BLaER1 treated with 17β-estradiol and CSF1 and Interleukin-3, amounts not matched to agents 10 nM and 100 nM (cell line): ENCODE data around the gene KCNAB1.

ENCODE experiments used
- H3K27ac ChIP-seq, 11 experiments: shearing (Covaris generic); formaldehyde crosslinking; 2 replicates each; pipeline ENCODE4 v1.8.1; 2022
- H3K27me3 ChIP-seq, 11 experiments: shearing (Covaris generic); formaldehyde crosslinking; 2 replicates each; pipeline ENCODE4 v1.8.1; 2022
- H3K36me3 ChIP-seq, 11 experiments: shearing (Covaris generic); formaldehyde crosslinking; 2 replicates each; pipeline ENCODE4 v1.8.1; 2022
- H3K4me1 ChIP-seq, 10 experiments: shearing (Covaris generic); formaldehyde crosslinking; 2 replicates each; pipeline ENCODE4 v1.8.1; 2022
- H3K4me2 ChIP-seq, 11 experiments: shearing (Covaris generic); formaldehyde crosslinking; 2 replicates each; pipeline ENCODE4 v1.8.1; 2022
- H3K4me3 ChIP-seq, 10 experiments: shearing (Covaris generic); formaldehyde crosslinking; 2 replicates each; pipeline ENCODE4 v1.8.1; 2022
- H3K9ac ChIP-seq, 11 experiments: shearing (Covaris generic); formaldehyde crosslinking; 2 replicates each; pipeline ENCODE4 v1.8.1; 2022
- H3K9me3 ChIP-seq, 11 experiments: shearing (Covaris generic); formaldehyde crosslinking; replicated peaks in 1 of 11; 2 replicates each; pipeline ENCODE4 v1.8.1; 2022
- H4K20me1 ChIP-seq, 11 experiments: shearing (Covaris generic); formaldehyde crosslinking; 2 replicates each; pipeline ENCODE4 v1.8.1; 2022
- Cebpa-rat ChIP-seq, 11 experiments: shearing (Covaris generic); IDR thresholded peaks; 2 replicates each; pipeline ENCODE4 v1.8.1; 2022

The KCNAB1 gene

DNA sequence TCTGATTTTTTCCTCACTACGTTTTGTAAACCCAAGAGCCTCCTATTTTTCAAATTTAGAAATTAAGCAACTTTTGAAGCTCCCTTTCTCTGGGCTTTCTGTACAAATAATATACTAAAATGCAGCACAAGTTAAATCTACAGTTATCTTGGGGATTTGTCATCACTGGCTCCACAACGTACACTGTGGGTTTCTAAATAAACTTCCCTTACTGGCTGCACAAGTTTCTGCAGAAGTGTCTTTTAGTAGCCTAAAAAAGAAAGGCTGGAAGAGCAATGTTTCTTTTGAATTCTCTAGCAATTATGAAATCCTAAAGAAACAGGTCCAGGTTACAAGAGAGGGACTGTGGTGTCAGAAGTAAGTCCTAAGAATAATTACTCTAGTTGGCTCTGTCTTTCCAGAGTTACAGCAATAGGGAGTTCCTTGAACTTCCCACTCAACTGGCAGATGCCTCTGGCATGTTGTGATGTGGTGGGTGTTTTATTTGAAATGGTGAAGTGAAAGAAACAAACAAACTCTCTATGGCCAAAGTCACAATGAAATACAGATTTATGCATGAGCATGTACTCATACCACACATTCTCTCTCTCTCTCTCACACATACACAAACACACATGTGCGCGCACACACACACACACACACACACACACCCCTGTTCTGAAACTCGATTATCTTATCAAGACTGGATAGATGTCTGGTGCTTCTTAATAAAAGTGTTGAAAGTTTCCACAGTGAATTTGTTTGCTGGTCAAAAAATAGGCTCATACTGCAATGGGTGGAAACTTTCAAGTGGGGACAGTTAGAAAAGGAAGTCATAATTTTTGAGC lies 236.4 kb downstream of the KCNAB1 start:
- H3K4me2 ChIP-seq = peak overlapping the region in 1 of 11 experiments; percentile 14; a peak in 1 of 22 replicates
- H3K27ac ChIP-seq = no peak overlapping the region
- H4K20me1 ChIP-seq = no peaks in the 10 kb centered on the region
- no peak overlapping the region for H3K9ac ChIP-seq
- peaks cover 0 to 15% (median 9%) of the 10 kb centered on the region in 10 experiments; a peak in 15 of 20 replicates for H3K4me1 ChIP-seq
- no peaks in the 10 kb centered on the region for H3K9me3 ChIP-seq
- no peak for TF ChIP-seq Cebpa-rat (IDR thresholded peaks at IDR 0.05)
- no peaks in the 10 kb centered on the region for H3K36me3 ChIP-seq
- H3K27me3 ChIP-seq = no peaks in the 10 kb centered on the region
- H3K4me3 ChIP-seq = no peak overlapping the region

GRCh38 chr3:156358232-156358631 lies 237.9 kb downstream of the KCNAB1 start:
- peaks cover 0 to 14% (median 9%) of the 10 kb centered on the region in 10 experiments; a peak in 15 of 20 replicates for H3K4me1 ChIP-seq
- no peaks in the 10 kb centered on the region for H3K27me3 ChIP-seq

GRCh38 chr3:156359368-156359767 lies 239.0 kb downstream of the KCNAB1 start:
- no peak overlapping the region for H3K4me3 ChIP-seq
- no peaks in the 10 kb centered on the region for H3K36me3 ChIP-seq
- H3K27ac ChIP-seq = no peak overlapping the region
- H3K4me1 ChIP-seq = peaks cover 0 to 11% (median 9%) of the 10 kb centered on the region in 10 experiments; a peak in 15 of 20 replicates
- no peaks in the 10 kb centered on the region for H3K9me3 ChIP-seq
- no peak overlapping the region for H3K9ac ChIP-seq
- no peaks in the 10 kb centered on the region for H4K20me1 ChIP-seq
- H3K4me2 ChIP-seq = no peak overlapping the region
- TF ChIP-seq Cebpa-rat (IDR thresholded peaks at IDR 0.05) = no peak
- H3K27me3 ChIP-seq = no peaks in the 10 kb centered on the region

More at GRCh38 chr3:156358232-156358631, 237.9 kb downstream of the KCNAB1 start:
- Histone ChIP-seq H3K4me3 (no peak overlapping the region), H3K27ac (no peak overlapping the region), H3K4me2 (no peak overlapping the region), H3K36me3 (no peaks in the 10 kb centered on the region), H3K9me3 (no peaks in the 10 kb centered on the region), H4K20me1 (no peaks in the 10 kb centered on the region), H3K9ac (no peak overlapping the region)
- no peak for TF ChIP-seq Cebpa-rat (IDR thresholded peaks at IDR 0.05)

DNA sequence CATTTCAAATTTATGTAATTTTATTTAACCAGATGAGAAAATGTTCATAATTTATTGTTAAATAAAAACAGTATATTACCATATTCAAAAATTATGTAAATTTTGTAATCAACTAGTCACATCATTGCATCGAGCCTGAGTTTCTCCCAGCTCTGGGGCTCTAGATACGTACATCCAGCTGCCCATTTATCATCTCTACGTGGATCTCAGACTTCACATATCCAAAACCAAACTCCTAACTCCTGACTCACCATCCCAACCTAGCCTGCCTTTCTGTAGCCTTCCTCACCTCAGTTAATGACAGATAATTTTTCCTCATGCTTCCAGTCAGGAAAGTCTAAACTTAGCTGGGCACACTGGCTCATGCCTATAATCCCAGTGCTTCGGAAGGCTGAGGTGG lies 239.7 kb downstream of the KCNAB1 start:
- H3K9ac ChIP-seq = no peak overlapping the region
- H3K27ac ChIP-seq = no peak overlapping the region
- no peaks in the 10 kb centered on the region for H3K9me3 ChIP-seq
- no peak for TF ChIP-seq Cebpa-rat (IDR thresholded peaks at IDR 0.05)
- H3K4me3 ChIP-seq = no peak overlapping the region
- H3K36me3 ChIP-seq = no peaks in the 10 kb centered on the region
- no peaks in the 10 kb centered on the region for H3K27me3 ChIP-seq
- no peaks in the 10 kb centered on the region for H4K20me1 ChIP-seq
- H3K4me2 ChIP-seq = peak overlapping the region in 4 of 11 experiments; percentile 41 to 60 (median 42); a peak in 8 of 22 replicates
- peaks cover 0 to 11% (median 9%) of the 10 kb centered on the region in 10 experiments; a peak in 15 of 20 replicates for H3K4me1 ChIP-seq

GRCh38 chr3:156360963-156361362 lies 240.6 kb downstream of the KCNAB1 start:
- no peaks in the 10 kb centered on the region for H3K36me3 ChIP-seq
- H3K27ac ChIP-seq = no peak overlapping the region
- H3K9ac ChIP-seq = no peak overlapping the region
- no peaks in the 10 kb centered on the region for H3K9me3 ChIP-seq
- H3K4me2 ChIP-seq = peak overlapping the region in 7 of 11 experiments; percentile 19 to 60 (median 41); a peak in 13 of 22 replicates
- H4K20me1 ChIP-seq = no peaks in the 10 kb centered on the region
- TF ChIP-seq Cebpa-rat (IDR thresholded peaks at IDR 0.05) = no peak
- no peak overlapping the region for H3K4me3 ChIP-seq
- peaks cover 0 to 11% (median 9%) of the 10 kb centered on the region in 10 experiments; a peak in 15 of 20 replicates for H3K4me1 ChIP-seq
- H3K27me3 ChIP-seq = no peaks in the 10 kb centered on the region

DNA sequence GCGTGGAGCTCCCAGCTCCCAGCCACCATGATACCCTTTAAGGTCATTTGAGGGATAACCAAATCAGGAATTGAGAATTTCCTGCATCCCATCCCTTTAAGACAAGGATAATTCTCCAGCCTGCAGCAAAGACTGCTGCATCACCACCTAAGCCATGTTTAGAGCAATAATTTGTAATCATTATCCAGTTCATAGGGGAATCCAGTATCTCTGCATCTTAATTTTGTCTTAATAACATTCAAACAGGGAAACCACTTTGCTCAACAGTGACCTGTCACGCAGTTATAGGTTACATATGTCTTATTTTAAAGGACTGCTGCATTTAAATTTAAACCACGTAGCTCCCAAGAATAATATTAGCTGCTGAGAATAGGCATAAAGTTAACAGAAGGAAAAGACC lies 246.2 kb downstream of the KCNAB1 start:
- Histone ChIP-seq H3K4me3 (no peak overlapping the region), H3K4me1 (peaks cover 0 to 11% (median 0%) of the 10 kb centered on the region in 10 experiments; a peak in 4 of 20 replicates), H3K9me3 (no peaks in the 10 kb centered on the region), H3K27me3 (no peaks in the 10 kb centered on the region), H3K4me2 (no peak overlapping the region), H3K9ac (no peak overlapping the region), H3K27ac (no peak overlapping the region), H3K36me3 (no peaks in the 10 kb centered on the region), H4K20me1 (no peaks in the 10 kb centered on the region)
- no peak for TF ChIP-seq Cebpa-rat (IDR thresholded peaks at IDR 0.05)

DNA sequence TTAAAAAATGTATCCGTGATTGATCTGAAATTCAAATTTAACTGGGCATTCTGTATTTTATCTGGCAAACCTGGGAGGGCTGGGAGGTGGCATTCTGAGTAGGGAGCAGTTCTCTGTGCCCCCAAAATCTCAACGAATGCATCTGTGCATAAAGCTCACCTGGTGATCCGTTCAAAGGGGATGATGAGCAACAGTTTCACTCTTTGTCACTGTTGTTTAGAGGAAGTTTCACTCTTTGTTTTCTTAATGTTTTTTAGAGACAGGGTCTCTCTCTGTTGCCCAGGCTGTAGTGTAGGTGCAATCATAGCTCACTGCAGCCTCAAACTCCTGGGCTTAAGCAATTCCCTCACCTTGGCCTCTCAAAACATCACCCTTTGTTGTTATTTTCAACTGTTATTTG lies 247.8 kb downstream of the KCNAB1 start:
- Histone ChIP-seq H3K4me1 (peaks cover 0 to 15% (median 0%) of the 10 kb centered on the region in 10 experiments; a peak in 4 of 20 replicates), H3K4me2 (no peak overlapping the region), H3K9ac (no peak overlapping the region), H3K4me3 (no peak overlapping the region), H3K27ac (no peak overlapping the region), H4K20me1 (no peaks in the 10 kb centered on the region), H3K36me3 (no peaks in the 10 kb centered on the region), H3K9me3 (no peaks in the 10 kb centered on the region), H3K27me3 (no peaks in the 10 kb centered on the region)
- no peak for TF ChIP-seq Cebpa-rat (IDR thresholded peaks at IDR 0.05)

DNA sequence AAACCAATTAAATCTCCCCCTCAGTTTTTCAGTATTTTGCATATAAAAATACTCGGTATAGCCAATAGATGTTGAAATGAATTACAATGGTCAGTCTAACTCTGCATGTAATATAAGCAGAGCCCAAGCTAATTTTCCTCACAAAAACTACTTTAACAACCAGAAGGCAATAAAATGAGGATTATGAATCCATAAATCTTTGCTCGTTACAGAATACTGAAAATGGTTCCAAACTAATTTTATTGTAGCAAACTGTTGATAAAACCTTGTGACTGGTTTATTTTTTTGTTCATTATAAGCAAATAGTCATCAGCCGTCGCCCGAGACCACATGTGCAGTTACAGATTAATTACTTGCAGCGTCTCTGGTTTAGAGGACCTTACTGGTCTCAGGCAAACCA lies 251.3 kb downstream of the KCNAB1 start:
- no peak overlapping the region for H3K9ac ChIP-seq
- no peaks in the 10 kb centered on the region for H3K36me3 ChIP-seq
- no peaks in the 10 kb centered on the region for H3K9me3 ChIP-seq
- H3K27me3 ChIP-seq = no peaks in the 10 kb centered on the region
- H3K4me1 ChIP-seq = peaks cover 0 to 15% (median 0%) of the 10 kb centered on the region in 10 experiments; a peak in 4 of 20 replicates
- H4K20me1 ChIP-seq = no peaks in the 10 kb centered on the region
- H3K27ac ChIP-seq = no peak overlapping the region
- TF ChIP-seq Cebpa-rat (IDR thresholded peaks at IDR 0.05) = no peak
- H3K4me2 ChIP-seq = peak overlapping the region in 2 of 11 experiments; percentile 38 to 69; a peak in 3 of 22 replicates
- no peak overlapping the region for H3K4me3 ChIP-seq

DNA sequence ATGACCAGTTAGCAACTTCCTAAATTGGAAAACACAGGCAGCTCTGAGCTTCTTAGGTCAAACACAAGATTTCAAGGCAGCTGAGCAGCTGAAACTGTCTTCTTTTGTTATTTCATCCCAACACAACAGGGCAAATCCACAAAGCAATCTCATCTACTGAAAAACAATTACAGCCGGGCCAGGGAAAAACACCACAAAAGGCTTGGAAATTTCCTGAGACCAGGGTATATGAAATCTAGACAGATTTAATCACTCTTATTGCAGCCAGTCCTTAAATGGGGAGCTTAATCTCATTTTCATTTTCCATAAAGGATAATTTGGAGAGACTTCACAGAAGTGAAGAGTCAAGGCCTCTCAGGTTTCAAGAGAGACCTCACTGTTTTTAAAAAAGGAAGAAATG lies 252.7 kb downstream of the KCNAB1 start:
- Histone ChIP-seq H3K36me3 (no peaks in the 10 kb centered on the region), H3K4me2 (no peak overlapping the region), H3K27ac (no peak overlapping the region), H3K9me3 (no peaks in the 10 kb centered on the region), H3K4me1 (peaks cover 0 to 20% (median 0%) of the 10 kb centered on the region in 10 experiments; a peak in 4 of 20 replicates), H3K9ac (no peak overlapping the region), H3K27me3 (no peaks in the 10 kb centered on the region), H4K20me1 (no peaks in the 10 kb centered on the region), H3K4me3 (no peak overlapping the region)
- no peak for TF ChIP-seq Cebpa-rat (IDR thresholded peaks at IDR 0.05)
